Dedifferentiated amniotic fluid mesenchymal stem cell (primary cell): ENCODE data around the gene KCNJ6.
"Not testable (repeated sequence)": the region's sequence is repeated elsewhere in the genome, so short reads cannot be mapped to it uniquely, and the experiment has no call there.

Experiments used
- DNase-seq: peaks from one replicate; pipeline ENCODE4 v3.0.0-alpha.2; 2016; ENCODE audit errors: extremely low spot score

The KCNJ6 gene

GRCh38 chr21:37770461-37770860, 145.8 kb downstream of the KCNJ6 start:
- DNase-seq = no peak

GRCh38 chr21:37769656-37770055, 146.6 kb downstream of the KCNJ6 start:
- no peak for DNase-seq

GRCh38 chr21:37767984-37768383, 148.3 kb downstream of the KCNJ6 start:
- no peak for DNase-seq

GRCh38 chr21:37766129-37766528, 150.1 kb downstream of the KCNJ6 start:
- no peak for DNase-seq

- no peak for DNase-seq
These were observed 150.9 kb downstream of the KCNJ6 start for GRCh38 chr21:37765221-37765900.

GRCh38 chr21:37764691-37765090, 151.6 kb downstream of the KCNJ6 start:
- no peak for DNase-seq

- DNase-seq = no peak
These were observed 153.0 kb downstream of the KCNJ6 start for GRCh38 chr21:37763298-37763697.

GRCh38 chr21:37762606-37763005, 153.7 kb downstream of the KCNJ6 start:
- no peak for DNase-seq

- not testable (repeated sequence) for DNase-seq
These were observed 154.9 kb downstream of the KCNJ6 start for GRCh38 chr21:37761406-37761805.

- DNase-seq = no peak
These were observed 156.5 kb downstream of the KCNJ6 start for GRCh38 chr21:37759777-37760176.

- no peak for DNase-seq
These were observed 157.3 kb downstream of the KCNJ6 start for GRCh38 chr21:37758982-37759381.

GRCh38 chr21:37757606-37758376, 158.5 kb downstream of the KCNJ6 start:
- no peak for DNase-seq

- DNase-seq = no peak
These were observed 163.1 kb downstream of the KCNJ6 start for GRCh38 chr21:37753122-37753599.

GRCh38 chr21:37751268-37751975, 164.8 kb downstream of the KCNJ6 start:
- no peak for DNase-seq

GRCh38 chr21:37749132-37749531, 167.1 kb downstream of the KCNJ6 start:
- DNase-seq = no peak

GRCh38 chr21:37748351-37748750, 167.9 kb downstream of the KCNJ6 start:
- no peak for DNase-seq

- DNase-seq = no peak
These were observed 169.4 kb downstream of the KCNJ6 start for GRCh38 chr21:37746849-37747248.

GRCh38 chr21:37744551-37744950, 171.7 kb downstream of the KCNJ6 start:
- no peak for DNase-seq

- DNase-seq = no peak
These were observed 173.7 kb downstream of the KCNJ6 start for GRCh38 chr21:37742532-37742931.

GRCh38 chr21:37742115-37742514, 174.1 kb downstream of the KCNJ6 start:
- no peak for DNase-seq

- no peak for DNase-seq
These were observed 178.3 kb downstream of the KCNJ6 start for GRCh38 chr21:37737996-37738395.

- DNase-seq = no peak
These were observed 178.8 kb downstream of the KCNJ6 start for GRCh38 chr21:37737507-37737906.

GRCh38 chr21:37734846-37735245, 181.4 kb downstream of the KCNJ6 start:
- DNase-seq = no peak
